ENCODE results near the gene ZFHX3.

ZFHX3 gene

GRCh38 chr16:72785886-72786285, 262.0 kb downstream of the ZFHX3 start:
- no peak for DNase-seq

- no peak for DNase-seq
These were observed 262.8 kb downstream of the ZFHX3 start for GRCh38 chr16:72785171-72785570.

GRCh38 chr16:72783716-72784318, 264.1 kb downstream of the ZFHX3 start:
- no peak for DNase-seq

DNA sequence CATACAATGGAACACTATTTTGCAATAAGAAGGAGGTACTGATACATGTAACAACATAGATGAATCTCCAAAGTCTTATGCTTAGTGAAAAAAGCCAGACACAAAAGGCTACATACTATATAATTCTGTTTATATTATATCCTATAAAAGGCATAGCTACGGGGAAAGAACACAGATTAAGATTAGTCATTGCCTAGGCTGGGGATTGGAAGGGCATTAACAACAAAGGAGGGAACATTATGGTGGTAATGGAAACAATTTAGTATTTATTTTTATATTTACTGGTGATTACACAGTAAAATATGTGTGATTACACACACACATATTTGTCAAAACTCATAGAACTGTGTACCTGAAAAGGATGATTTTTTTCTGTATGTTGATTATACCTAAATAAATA, 278.1 kb downstream of the ZFHX3 start:
- DNase-seq: no peak

GRCh38 chr16:72768591-72768990, 279.3 kb downstream of the ZFHX3 start:
- no peak for DNase-seq

DNA sequence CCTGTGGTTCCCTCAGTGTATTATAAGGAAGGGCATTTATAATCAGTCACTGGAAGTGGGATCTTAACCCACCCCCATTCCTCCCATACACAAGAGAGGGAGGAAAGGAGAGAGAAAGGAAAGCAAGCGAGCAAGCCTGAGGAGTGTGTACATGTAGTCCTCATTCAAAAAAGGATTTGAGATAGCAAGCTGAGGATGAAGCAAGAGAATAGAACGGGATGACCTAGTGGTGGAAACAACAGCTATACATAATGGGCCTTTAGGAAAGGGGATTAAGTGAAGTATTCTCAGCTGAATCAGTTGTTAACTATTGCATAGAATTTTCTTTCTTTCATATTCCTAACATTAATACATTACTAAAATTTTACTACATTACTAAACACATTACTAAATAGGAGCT, 281.4 kb downstream of the ZFHX3 start:
- no peak for DNase-seq

DNA sequence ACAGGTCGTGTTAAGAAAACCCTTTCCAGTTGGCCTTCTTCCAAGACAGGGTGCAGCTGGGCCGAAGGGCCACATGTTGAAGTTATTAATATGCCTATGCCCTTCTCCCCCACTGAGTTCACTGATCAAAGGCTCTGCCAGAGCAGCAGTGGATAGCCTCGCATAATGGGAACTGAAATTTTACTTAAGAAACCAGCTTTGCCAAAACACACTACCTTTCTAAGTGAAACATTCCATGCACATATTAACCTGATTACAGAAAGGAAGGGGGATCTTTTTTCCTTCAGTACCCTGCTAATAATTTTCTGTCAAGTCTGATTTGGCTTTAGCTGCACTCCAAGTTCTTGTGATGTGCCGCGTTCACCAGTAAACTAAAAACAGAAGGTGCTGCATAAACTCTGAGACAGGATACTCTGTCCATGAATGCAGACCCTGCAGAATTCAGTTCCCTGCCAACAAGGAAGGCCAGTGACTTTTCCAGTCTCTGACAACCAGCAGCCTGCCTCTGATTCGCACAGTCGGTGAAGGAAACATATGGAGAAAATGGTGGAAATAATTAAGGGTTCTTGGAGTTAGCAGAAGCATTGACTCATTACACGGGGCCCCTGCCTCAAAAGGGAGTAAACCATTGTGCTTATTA, 283.8 kb downstream of the ZFHX3 start:
- no peak for DNase-seq

- no peak for DNase-seq
These were observed 287.3 kb downstream of the ZFHX3 start for GRCh38 chr16:72760581-72760980.

GRCh38 chr16:72753881-72754280, 294.0 kb downstream of the ZFHX3 start:
- no peak for DNase-seq

GRCh38 chr16:72752004-72752695, 295.8 kb downstream of the ZFHX3 start:
- DNase-seq: no peak

DNA sequence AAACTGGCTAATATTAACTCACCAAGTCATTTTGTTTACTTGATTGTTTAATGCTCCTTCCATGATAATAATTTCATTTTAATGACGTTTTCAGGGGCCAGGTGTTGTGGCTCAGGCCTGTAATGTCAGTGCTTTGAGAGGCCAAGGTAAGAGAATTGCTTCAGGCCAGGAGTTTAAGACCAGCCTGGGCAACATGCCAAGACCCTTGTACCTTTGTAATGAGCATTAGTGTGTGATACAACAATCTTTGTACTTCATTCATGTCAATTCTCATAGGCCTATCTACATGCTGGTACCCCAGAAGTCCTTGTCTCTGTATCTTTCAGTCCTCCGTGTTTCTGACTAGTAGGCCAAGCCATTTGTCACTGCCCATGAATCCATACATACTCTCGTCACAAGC, 296.9 kb downstream of the ZFHX3 start:
- DNase-seq: no peak

- DNase-seq: no peak
These were observed 298.8 kb downstream of the ZFHX3 start for GRCh38 chr16:72749091-72749490.

DNA sequence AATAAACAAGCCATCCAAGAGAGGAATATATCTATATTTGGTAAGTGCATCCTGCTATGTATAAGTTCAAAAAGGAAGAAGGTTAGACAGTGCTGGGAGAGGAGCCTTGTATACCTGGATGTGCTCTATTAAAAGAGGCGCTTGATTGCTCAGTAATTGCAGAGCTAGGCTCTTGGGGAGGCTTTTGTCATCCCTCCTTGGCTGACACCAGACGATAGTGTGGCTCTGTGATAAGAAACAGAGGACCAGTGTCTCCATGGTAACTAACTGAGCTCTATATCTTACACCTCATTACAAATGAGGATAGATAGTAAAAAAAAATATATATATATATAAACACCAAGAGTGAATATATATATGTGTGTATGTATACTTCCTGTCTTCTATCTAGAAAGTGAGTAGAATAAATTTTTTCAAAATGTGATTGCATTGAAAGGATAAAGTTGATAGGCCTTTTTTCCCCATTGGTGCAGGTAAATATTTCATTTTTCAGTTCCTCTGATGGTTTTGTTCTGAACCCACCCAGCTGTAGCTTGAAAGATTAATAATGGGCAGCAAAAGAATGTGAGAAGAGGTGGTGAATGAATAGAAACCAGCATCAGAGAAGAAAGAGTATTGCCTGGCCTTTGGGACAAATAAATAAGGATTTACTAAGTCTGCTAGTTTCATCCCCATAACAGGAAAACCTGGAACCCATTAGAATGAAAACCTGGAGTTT, 303.7 kb downstream of the ZFHX3 start:
- DNase-seq: no peak

DNA sequence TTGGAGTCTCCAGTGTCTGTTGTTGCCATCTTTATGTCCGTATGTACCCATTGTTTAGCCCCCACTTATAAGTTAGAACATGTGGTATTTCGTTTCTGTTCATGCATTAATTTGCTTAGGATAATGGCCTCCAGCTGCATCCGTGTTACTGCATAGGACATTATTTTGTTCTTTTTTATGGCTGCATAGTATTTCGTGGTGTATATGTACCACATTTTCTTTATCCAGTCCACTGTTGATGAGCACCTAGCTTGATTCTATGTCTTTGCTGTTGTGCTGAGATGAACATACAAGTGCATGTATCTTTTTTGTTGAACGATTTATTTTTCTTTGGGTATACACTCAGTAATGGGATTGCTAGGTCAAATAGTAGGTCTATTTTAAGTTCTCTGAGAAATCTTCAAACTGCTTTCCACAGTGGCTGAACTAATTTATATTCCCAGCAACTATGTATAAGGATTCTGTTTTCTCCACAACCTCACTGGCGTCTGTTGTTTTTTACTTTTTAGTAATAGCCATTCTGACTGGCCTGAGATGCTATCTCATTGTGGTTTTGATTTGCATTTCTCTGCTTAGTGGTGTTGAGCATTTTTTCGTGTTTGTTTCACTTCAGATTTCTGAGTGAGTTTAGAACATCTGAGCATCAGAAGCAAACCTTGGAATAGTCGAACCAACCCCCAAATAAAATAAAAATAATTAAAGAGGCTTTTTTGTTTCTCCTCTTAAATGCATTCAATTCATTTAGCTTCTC, 304.7 kb downstream of the ZFHX3 start:
- DNase-seq: no peak

DNA sequence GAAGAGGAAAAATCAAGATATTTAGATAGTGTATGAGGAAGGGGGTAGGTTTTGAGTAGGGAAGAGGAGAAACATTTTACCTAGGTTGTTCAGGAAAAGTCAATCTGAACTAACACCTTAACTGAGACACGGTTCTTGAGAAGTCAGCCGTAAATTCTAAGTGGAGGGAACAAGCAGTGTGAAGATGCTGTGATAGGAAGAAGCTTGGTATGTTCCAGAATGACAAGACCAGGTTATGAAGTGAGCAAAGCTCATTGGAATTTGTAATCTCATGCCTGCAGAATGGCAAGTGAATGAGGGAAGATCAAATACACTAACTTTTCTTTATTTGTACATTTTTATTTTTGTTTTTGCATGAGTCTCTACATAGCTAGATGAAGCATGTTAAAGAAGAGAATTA, 307.6 kb downstream of the ZFHX3 start:
- DNase-seq: no peak

GRCh38 chr16:72739577-72739976, 308.4 kb downstream of the ZFHX3 start:
- DNase-seq: no peak

DNA sequence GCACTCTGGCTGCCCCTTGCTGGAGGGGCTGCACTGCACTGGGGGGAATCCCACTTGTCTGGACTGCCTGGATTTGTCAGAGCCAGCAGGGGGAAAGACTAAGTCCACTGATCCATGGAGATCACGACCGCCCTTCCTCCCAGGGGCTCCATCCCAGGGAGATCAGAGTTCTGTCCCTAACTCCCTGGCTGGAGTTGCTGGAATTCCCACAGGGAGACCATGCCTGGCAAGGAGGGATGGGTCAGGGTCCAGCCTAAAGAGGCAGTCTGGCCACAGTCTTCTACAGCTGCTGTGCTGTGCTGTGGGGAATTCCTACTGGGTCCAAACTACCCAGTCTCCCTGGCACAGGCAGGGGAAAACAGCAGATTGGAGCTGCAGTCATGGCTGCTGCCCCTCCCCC, 311.9 kb downstream of the ZFHX3 start:
- no peak for DNase-seq

All from activated CD8-positive, alpha-beta memory T cell treated with anti-CD3 and anti-CD28 coated beads, Interleukin-2, amount 50 U/mL, for 48 hours (primary cell).